ENCODE measurements around the gene PPP3CA.
"Not testable (repeated sequence)": the region's sequence is repeated elsewhere in the genome, so short reads cannot be mapped to it uniquely, and the experiment has no call there.

Gene PPP3CA

DNA sequence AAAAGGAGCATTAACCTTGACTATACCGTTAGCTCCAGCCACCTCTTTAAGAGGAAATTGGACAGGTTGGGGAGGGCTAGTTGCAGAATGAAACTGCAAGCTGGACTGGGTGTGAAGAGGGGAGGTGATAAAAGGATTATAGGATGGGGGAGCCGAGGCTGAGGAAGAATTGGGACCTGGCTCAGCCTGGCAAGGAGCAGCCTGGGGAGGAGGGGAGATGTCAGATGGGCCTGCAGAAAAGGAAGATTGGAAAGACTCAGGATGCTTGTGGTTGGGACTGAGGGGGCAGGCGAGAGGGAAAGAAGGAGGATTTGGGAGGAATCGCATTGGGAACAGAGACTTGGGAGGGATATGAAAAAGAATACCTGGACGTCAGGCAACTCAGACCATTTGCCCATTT is 351.7 kb downstream of the PPP3CA start:
- no peaks in the 10 kb centered on the region for H3K9me3 ChIP-seq (ENCODE audit: low read depth, low read length)
- H3K27ac ChIP-seq = no peak overlapping the region
- no peak overlapping the region for H3K4me3 ChIP-seq
- H3K9ac ChIP-seq (ENCODE audit: insufficient read length) = no peak overlapping the region
- H3K36me3 ChIP-seq (ENCODE audit: insufficient read depth, low read length) = no peaks in the 10 kb centered on the region
- no peak for TF ChIP-seq POLR2AphosphoS5 (IDR thresholded peaks at IDR 0.05; ENCODE audit: borderline replicate concordance, low read depth, low read length)
- no peak for TF ChIP-seq EZH2 (IDR thresholded peaks at IDR 0.05)
- TF ChIP-seq FOXP2 (optimal IDR thresholded peaks at IDR 0.05; ENCODE audit: control extremely low read depth, extremely low read length, insufficient read depth) = no peak
- no peak for DNase-seq (ENCODE audit: low read depth, low spot score)

DNA sequence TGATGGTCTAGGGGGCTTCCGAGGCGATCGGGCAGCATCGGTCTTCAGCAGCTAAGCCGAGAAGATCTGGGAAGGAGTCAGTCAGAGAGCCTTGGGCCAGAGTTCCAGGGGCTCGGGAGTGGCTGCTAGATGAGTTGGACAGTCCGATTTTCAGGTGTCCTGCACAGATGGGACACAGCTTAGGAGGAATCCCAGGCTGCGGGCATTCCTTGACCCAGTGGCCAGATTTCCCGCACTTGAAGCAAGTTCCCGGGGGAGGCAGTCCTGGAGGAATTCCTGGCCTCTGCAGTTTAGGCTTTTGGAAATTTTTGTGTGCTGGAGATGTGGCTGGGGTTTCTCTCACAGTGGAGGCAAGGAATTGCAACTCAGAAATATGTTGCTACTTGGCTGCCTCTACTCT is 352.3 kb downstream of the PPP3CA start:
- H3K4me3 ChIP-seq; H3K36me3 ChIP-seq (ENCODE audit: insufficient read depth, low read length); H3K9ac ChIP-seq (ENCODE audit: insufficient read length); H3K9me3 ChIP-seq (ENCODE audit: low read depth, low read length); DNase-seq (ENCODE audit: low read depth, low spot score); H3K27ac ChIP-seq: not testable (repeated sequence)

DNA sequence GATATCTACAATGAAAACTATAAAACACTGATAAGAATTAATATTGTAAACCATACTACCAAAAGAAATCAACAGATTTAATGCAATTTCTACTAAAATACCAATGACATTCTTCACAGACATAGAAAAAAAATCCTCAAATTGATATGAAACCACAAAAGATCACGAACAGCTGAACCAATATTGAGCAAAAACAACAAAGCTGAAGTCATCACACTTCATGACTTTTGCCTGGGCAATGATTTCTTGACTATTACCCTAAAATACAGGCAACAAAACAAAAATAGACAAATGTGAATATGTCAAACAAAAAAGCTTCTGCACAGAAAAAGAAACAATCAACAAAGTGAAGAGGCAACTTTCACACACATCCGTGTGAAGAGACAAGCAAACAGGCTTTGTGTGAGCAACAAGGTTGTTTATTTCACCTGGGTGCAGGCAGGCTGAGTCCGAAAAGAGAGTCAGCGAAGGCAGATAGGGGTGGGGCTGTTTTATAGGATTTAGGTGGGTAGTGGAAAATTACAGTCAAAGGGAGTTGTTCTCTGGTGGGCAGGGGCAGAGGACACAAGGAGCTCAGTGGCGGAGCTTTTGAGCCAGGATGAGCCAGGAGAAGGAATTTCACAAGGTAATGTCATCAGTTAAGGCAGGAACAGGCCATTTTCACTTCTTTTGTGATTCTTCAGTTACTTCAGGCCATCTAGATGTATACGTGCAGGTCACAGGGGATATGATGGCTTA is 355.8 kb downstream of the PPP3CA start:
- not testable (repeated sequence) for H3K4me3 ChIP-seq; DNase-seq (ENCODE audit: low read depth, low spot score); H3K9me3 ChIP-seq (ENCODE audit: low read depth, low read length); H3K27ac ChIP-seq; H3K9ac ChIP-seq (ENCODE audit: insufficient read length); H3K36me3 ChIP-seq (ENCODE audit: insufficient read depth, low read length)

DNA sequence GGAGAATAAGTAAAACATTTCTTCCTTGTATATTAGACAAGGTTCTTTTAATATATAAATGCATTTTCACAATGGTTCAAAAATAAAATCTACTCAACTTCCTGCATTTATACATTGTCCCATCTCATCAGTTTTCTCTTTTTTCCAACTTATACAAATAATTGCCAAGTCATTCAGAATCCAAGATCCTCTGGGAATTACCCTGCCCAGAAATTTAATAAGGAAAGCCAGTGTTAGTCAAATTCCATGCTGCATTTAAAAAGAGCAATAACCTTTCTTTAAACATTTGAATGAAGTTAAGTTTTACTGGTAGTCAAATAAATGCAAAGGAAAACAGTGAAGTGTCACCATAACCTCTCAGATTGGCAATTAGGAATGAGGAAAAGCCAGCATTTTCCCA is 357.9 kb downstream of the PPP3CA start:
- no peaks in the 10 kb centered on the region for H3K9me3 ChIP-seq (ENCODE audit: low read depth, low read length)
- H3K4me3 ChIP-seq = no peak overlapping the region
- H3K9ac ChIP-seq (ENCODE audit: insufficient read length) = no peak overlapping the region
- no peak overlapping the region for H3K27ac ChIP-seq
- no peak for DNase-seq (ENCODE audit: low read depth, low spot score)
- TF ChIP-seq FOXP2 (optimal IDR thresholded peaks at IDR 0.05; ENCODE audit: control extremely low read depth, extremely low read length, insufficient read depth) = no peak
- TF ChIP-seq POLR2AphosphoS5 (IDR thresholded peaks at IDR 0.05; ENCODE audit: borderline replicate concordance, low read depth, low read length) = no peak
- no peak for TF ChIP-seq EZH2 (IDR thresholded peaks at IDR 0.05)
- H3K36me3 ChIP-seq (ENCODE audit: insufficient read depth, low read length) = no peaks in the 10 kb centered on the region

DNA sequence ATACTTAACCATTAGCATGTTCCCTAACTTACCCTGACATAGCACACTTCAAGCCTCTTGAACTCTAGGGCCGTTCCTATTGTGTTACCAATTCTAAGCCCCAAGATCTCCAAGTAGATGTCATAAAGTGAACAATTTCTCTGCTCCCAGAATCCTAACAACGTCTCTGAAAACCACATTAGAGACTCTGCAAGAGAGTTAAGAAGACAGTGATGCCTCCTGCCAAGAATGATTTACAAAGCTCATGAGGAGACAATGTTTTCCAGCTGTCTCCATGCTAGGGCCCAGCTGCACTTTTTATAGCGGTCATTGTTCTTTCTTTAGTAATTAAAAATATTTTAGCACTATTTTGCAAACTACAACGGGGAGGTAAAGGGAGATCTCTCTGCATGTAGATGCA is 358.4 kb downstream of the PPP3CA start:
- Histone ChIP-seq H3K9me3 (ENCODE audit: low read depth, low read length) (no peaks in the 10 kb centered on the region), H3K36me3 (ENCODE audit: insufficient read depth, low read length) (no peaks in the 10 kb centered on the region), H3K4me3 (no peak overlapping the region), H3K27ac (no peak overlapping the region), H3K9ac (ENCODE audit: insufficient read length) (no peak overlapping the region)
- DNase-seq (ENCODE audit: low read depth, low spot score) = no peak
- TF ChIP-seq POLR2AphosphoS5 (IDR thresholded peaks at IDR 0.05; ENCODE audit: borderline replicate concordance, low read depth, low read length) (no peak), EZH2 (IDR thresholded peaks at IDR 0.05) (no peak), FOXP2 (optimal IDR thresholded peaks at IDR 0.05; ENCODE audit: control extremely low read depth, extremely low read length, insufficient read depth) (no peak)

DNA sequence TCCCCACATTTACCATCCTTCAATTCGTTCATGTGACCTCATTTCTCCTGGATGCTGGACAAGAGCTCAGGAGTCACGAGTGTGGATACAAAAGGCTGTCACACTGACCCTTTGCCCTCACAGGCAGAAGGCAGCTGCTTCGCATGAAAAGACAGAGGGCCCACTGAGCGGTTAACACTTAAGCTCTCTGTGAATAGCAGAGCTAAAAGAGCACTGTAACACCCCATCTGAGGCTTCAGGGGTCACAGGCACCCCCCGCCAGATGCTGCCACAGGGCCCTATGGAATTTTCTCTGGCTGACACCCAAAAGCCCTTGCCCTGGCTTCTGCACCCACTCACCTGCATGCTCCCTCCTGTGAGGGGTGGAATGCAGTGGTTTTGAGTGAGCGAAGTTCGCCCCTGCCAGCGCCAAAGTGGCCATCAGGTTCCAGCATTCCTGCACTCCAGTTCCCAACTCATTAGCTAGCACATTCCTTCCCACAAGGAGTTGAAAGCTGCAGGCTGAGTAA is 360.9 kb downstream of the PPP3CA start:
- DNase-seq (ENCODE audit: low read depth, low spot score) = no peak
- Histone ChIP-seq H3K27ac (no peak overlapping the region), H3K9me3 (ENCODE audit: low read depth, low read length) (no peaks in the 10 kb centered on the region), H3K4me3 (no peak overlapping the region), H3K9ac (ENCODE audit: insufficient read length) (no peak overlapping the region), H3K36me3 (ENCODE audit: insufficient read depth, low read length) (no peaks in the 10 kb centered on the region)
- TF ChIP-seq EZH2 (IDR thresholded peaks at IDR 0.05) (no peak), POLR2AphosphoS5 (IDR thresholded peaks at IDR 0.05; ENCODE audit: borderline replicate concordance, low read depth, low read length) (no peak), FOXP2 (optimal IDR thresholded peaks at IDR 0.05; ENCODE audit: control extremely low read depth, extremely low read length, insufficient read depth) (no peak)

DNA sequence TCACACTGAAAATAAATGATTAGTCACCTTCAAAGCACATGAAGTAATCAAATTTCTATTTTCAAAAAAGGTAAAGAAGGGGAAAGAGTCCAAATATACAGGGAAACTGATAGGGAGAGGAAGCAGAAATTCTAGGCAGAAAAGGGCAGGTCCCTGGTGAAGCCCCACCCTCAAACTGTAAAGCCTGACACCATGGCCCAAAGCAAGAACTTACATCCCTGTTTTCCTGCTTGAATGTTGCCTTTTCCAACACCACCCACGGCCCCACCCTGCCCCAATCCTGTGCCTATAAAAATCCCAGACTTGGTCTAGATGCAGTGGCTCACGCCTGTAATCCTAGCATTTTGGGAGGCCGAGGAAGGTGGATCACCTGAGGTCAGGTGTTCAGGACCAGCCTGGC is 361.8 kb downstream of the PPP3CA start:
- no peak for TF ChIP-seq POLR2AphosphoS5 (IDR thresholded peaks at IDR 0.05; ENCODE audit: borderline replicate concordance, low read depth, low read length)
- no peak for TF ChIP-seq EZH2 (IDR thresholded peaks at IDR 0.05)
- no peak for TF ChIP-seq FOXP2 (optimal IDR thresholded peaks at IDR 0.05; ENCODE audit: control extremely low read depth, extremely low read length, insufficient read depth)

DNA sequence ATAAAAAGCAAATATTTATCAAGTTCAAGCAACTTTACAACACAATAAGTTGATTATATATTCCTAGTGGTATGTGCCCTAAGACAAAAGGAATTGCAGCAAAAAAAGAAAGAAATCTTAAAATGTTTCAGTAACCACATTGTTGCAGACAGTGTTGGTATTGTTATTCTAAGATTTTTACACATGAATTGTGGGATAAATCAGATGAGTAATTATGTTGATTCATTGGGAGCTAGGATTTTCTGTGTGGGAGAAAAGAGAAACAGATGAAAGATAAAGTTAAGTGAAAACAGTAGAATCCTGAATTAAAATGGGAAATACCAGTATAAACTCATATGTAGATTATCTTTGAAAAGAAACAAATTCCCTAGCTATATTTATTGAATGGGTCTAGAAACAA is 362.4 kb downstream of the PPP3CA start:
- DNase-seq (ENCODE audit: low read depth, low spot score) = no peak
- TF ChIP-seq POLR2AphosphoS5 (IDR thresholded peaks at IDR 0.05; ENCODE audit: borderline replicate concordance, low read depth, low read length) = no peak
- no peak for TF ChIP-seq EZH2 (IDR thresholded peaks at IDR 0.05)
- TF ChIP-seq FOXP2 (optimal IDR thresholded peaks at IDR 0.05; ENCODE audit: control extremely low read depth, extremely low read length, insufficient read depth) = no peak
- H3K27ac ChIP-seq = no peak overlapping the region
- H3K4me3 ChIP-seq = no peak overlapping the region
- no peak overlapping the region for H3K9ac ChIP-seq (ENCODE audit: insufficient read length)
- H3K36me3 ChIP-seq (ENCODE audit: insufficient read depth, low read length) = no peaks in the 10 kb centered on the region
- H3K9me3 ChIP-seq (ENCODE audit: low read depth, low read length) = no peaks in the 10 kb centered on the region

More for the DNA sequence above, 361.8 kb downstream of the PPP3CA start:
- H3K36me3 ChIP-seq (ENCODE audit: insufficient read depth, low read length) = no peaks in the 10 kb centered on the region
- H3K9ac ChIP-seq (ENCODE audit: insufficient read length) = no peak overlapping the region
- DNase-seq (ENCODE audit: low read depth, low spot score) = no peak
- H3K4me3 ChIP-seq = no peak overlapping the region
- H3K9me3 ChIP-seq (ENCODE audit: low read depth, low read length) = no peaks in the 10 kb centered on the region
- no peak overlapping the region for H3K27ac ChIP-seq

DNA sequence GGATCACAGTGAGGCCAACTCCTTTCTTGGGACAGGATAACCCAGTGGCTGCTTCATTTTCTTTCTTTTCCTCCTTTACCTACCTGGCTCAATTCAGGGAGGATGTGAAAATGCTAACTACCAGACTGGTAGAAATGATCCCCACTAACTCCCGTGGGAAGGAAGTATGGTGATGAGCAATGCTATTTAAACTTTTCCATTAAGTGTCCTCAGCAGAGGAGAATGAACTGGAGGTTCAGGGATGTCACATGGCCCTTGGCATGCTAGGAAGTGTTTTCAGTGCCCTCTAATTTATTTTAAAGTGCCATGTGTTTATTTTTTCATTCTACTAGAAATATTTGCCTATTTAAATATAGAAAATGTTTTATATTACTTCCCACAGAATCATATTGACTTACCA is 363.9 kb downstream of the PPP3CA start:
- H3K9ac ChIP-seq (ENCODE audit: insufficient read length) = no peak overlapping the region
- TF ChIP-seq POLR2AphosphoS5 (IDR thresholded peaks at IDR 0.05; ENCODE audit: borderline replicate concordance, low read depth, low read length) = no peak
- no peak for TF ChIP-seq EZH2 (IDR thresholded peaks at IDR 0.05)
- TF ChIP-seq FOXP2 (optimal IDR thresholded peaks at IDR 0.05; ENCODE audit: control extremely low read depth, extremely low read length, insufficient read depth) = no peak

More for the DNA sequence above, 363.9 kb downstream of the PPP3CA start:
- Histone ChIP-seq H3K36me3 (ENCODE audit: insufficient read depth, low read length) (no peaks in the 10 kb centered on the region), H3K9me3 (ENCODE audit: low read depth, low read length) (no peaks in the 10 kb centered on the region), H3K4me3 (no peak overlapping the region), H3K27ac (no peak overlapping the region)
- no peak for DNase-seq (ENCODE audit: low read depth, low spot score)

All from SK-N-MC (cell line).